Stimulated activated CD8-positive, alpha-beta memory T cell treated with anti-CD3 and anti-CD28 coated beads, Interleukin-7, amount 100 ng/mL, for 48 hours (primary cell): ENCODE results near the gene ARHGAP1.
"Not testable (repeated sequence)": the region's sequence is repeated elsewhere in the genome, so short reads cannot be mapped to it uniquely, and the experiment has no call there.

Experiments used
- DNase-seq, 2 donors: peaks; one replicate each; pipeline ENCODE4 v3.0.0-alpha.2; 2020; ENCODE audit warnings: low read depth in 1 of 2; ENCODE audit errors: extremely low read depth in 1 of 2

Gene ARHGAP1

GRCh38 chr11:46724088-46724487 is 23.7 kb upstream of the ARHGAP1 start:
- no peak for DNase-seq

- DNase-seq: no peak
Observed at GRCh38 chr11:46723359-46723680, 22.9 kb upstream of the ARHGAP1 start.

GRCh38 chr11:46722566-46723358 is 22.3 kb upstream of the ARHGAP1 start:
- DNase-seq: no peak

- DNase-seq: no peak
Observed at GRCh38 chr11:46721286-46721685, 20.9 kb upstream of the ARHGAP1 start.

GRCh38 chr11:46719543-46720218 is 19.3 kb upstream of the ARHGAP1 start:
- no peak for DNase-seq

- DNase-seq: no peak
Observed at GRCh38 chr11:46719048-46719542, 18.7 kb upstream of the ARHGAP1 start, which contains the start of gene F2. F2 (plus strand) TSS chr11:46719213; CDS start chr11:46719236, 23 bp downstream.

- no peak for DNase-seq
Observed at GRCh38 chr11:46718155-46719019, 18.0 kb upstream of the ARHGAP1 start.

GRCh38 chr11:46717825-46718154 is 17.4 kb upstream of the ARHGAP1 start:
- not testable (repeated sequence) for DNase-seq

- no peak for DNase-seq
Observed at GRCh38 chr11:46712874-46713576, 12.6 kb upstream of the ARHGAP1 start.

- no peak for DNase-seq
Observed at GRCh38 chr11:46711303-46711702, 10.9 kb upstream of the ARHGAP1 start.

GRCh38 chr11:46710821-46711269 is 10.4 kb upstream of the ARHGAP1 start:
- no peak for DNase-seq

- not testable (repeated sequence) for DNase-seq
Observed at GRCh38 chr11:46709351-46709750, 8.9 kb upstream of the ARHGAP1 start.

GRCh38 chr11:46706886-46707285 is 6.5 kb upstream of the ARHGAP1 start:
- no peak for DNase-seq

GRCh38 chr11:46705070-46705688 is 4.8 kb upstream of the ARHGAP1 start:
- no peak for DNase-seq

GRCh38 chr11:46701078-46701654 is 747 bp upstream of the ARHGAP1 start:
- DNase-seq: no peak

GRCh38 chr11:46698597-46698996 is 1.8 kb downstream of the ARHGAP1 start:
- no peak for DNase-seq

- no peak for DNase-seq
Observed at GRCh38 chr11:46697723-46698122, 2.7 kb downstream of the ARHGAP1 start.

- DNase-seq: no peak
Observed at GRCh38 chr11:46697303-46697702, 3.1 kb downstream of the ARHGAP1 start.

- no peak for DNase-seq
Observed at GRCh38 chr11:46696212-46696558, 4.2 kb downstream of the ARHGAP1 start.
